Pons (tissue), 1 donor: ENCODE results near the gene SEH1L.
"Not testable (repeated sequence)": the region's sequence is repeated elsewhere in the genome, so short reads cannot be mapped to it uniquely, and the experiment has no call there.

Experiments used
- DNase-seq: peaks from one replicate; pipeline ENCODE4 v3.0.0-alpha.2; 2016; ENCODE audit warnings: low spot score

The SEH1L gene

GRCh38 chr18:12995952-12996477 lies 48.2 kb downstream of the SEH1L start:
- DNase-seq = no peak

DNA sequence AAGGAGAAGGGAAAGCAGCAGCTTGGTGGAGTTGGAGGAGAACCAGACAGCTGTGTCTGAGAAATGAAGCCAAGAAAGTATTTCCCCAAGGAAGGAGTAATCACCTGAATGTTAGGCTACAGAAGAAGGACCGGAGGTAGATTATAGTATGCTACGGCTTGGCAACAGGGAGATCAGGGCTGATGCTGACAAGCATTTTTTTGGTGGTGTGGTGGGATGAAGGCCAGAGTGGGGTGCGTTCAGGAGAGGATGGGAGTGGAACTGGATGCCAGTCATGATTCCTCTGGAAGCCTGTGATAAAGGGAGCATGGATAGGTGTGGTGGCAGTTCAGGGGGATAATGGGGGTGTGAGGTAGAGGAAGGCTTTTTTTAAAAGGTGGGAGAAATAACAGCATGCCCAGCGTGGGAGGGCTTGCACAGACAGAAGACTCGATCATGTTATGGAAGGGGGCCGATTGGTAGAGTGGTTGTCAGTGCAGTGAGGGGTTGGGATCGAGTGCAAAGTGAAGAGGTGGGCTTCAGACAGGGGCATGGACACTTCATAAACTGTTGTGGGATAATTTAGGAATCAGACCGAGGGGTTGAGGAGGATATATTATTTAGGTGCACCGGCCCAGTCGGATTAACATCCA lies 49.0 kb downstream of the SEH1L start:
- DNase-seq = no peak

DNA sequence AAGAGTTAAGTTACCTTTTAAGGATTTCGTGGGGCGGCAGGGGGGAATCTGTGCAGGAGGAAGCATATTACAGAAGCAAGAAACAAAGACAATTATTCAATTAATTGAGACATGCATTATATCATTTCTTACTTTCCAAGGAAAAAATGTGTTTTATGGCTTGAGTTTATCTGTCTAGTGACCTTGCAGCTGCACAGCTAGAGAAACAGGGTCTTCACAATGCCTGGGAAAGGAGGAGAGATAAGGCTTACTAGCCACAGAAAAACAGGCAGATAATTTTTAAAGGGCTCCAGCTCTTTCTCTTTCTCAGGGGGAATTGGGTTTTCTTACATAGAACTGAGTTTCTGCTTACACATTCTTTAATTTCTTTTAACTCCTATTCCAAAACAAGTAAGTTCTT lies 49.5 kb downstream of the SEH1L start:
- not testable (repeated sequence) for DNase-seq

DNA sequence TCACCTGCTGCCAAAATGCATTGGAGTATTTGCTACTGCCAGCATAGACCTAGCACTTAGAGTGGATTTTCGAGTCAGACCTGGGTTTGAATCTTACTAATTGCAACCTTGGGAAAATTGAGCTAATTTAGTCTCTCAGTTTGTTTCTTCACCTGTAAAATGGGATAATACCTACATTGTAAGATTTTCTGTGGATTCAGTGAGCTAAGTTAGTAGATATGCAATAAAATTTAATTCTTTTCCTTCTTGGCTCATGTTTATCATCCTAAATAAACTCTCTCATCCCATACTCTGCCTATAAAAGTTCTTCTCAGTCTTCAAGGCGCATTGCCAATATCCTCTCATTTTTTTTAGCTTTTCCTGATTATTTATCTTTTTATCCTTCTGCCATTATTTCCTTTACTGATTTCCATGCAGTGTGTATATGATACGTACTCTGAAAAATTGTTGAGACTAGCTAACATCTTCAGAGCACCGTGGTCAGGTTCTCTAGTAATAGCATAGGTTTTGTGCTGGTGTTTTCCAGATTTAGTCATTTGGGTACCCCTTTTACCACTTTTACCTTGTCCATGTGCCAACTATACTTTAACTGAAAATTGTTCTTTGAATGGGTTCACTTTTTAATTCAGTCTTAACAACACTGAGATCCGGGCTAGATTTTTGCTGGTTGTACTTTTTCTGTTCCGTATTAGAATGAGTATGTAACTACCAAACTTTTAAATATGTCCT lies 50.7 kb downstream of the SEH1L start:
- DNase-seq = no peak

DNA sequence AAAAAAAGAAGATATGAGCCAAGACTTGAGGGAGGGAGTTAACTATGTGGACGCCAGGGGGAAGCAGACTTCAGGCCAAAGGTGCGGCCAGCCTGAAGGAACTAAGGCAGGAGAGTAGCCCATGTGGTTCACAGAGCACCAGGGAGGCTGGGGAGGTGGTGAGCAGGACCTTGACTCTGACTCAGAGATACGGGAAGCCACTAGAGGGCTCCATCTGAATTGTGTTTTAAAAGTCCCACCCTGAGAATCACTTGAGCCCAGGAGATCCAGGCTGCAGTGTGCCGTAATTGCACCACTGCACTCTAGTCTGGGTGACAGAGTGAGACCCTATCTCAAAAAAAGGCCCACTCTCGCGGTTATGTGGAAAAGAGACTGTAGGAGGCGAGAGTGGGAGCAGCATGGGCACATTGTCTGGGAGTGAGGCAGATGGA lies 55.7 kb downstream of the SEH1L start:
- no peak for DNase-seq

GRCh38 chr18:13004396-13004795 lies 56.6 kb downstream of the SEH1L start:
- DNase-seq = no peak

GRCh38 chr18:13005289-13005688 lies 57.5 kb downstream of the SEH1L start:
- no peak for DNase-seq

GRCh38 chr18:13006531-13007247 lies 58.9 kb downstream of the SEH1L start:
- no peak for DNase-seq

DNA sequence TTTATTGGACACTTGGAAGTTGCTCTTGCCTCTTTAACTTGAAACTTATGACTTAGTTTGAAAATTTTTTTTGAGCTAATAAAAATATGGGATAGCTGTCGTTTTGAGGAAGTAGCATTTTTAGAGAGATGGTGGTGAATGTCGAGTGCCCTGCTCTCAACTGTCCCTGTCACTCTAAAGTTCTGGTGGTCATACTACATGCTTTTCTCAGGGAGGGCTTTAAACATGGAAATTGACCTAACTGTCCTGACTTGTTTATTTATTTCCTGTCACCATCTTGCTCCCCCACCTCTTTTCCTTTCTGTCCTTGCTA lies 59.4 kb downstream of the SEH1L start:
- DNase-seq = no peak

- no peak for DNase-seq
Measured at GRCh38 chr18:13011719-13012118, 63.9 kb downstream of the SEH1L start.

DNA sequence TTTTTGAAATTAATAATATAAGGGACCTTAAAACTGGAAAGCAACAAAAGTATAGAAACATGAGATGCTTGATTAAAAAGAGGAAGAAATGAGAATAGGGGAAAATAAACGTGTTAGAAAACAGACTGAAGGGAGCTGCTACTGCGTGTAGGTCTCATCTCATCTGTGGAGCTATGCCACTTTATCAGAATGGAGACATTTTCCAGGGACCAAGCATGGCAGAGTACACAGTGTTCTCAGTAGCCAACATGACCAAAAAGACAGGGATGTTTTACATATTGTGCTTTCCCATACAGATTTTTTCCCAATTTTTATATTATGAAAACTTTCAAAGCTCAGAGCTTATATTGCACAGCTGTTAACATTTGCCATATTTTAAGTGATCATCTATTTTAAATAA lies 66.4 kb downstream of the SEH1L start:
- DNase-seq = no peak

- no peak for DNase-seq
Measured at GRCh38 chr18:13014818-13015217, 67.0 kb downstream of the SEH1L start.

- no peak for DNase-seq
Measured at GRCh38 chr18:13017247-13017875, 69.5 kb downstream of the SEH1L start.

DNA sequence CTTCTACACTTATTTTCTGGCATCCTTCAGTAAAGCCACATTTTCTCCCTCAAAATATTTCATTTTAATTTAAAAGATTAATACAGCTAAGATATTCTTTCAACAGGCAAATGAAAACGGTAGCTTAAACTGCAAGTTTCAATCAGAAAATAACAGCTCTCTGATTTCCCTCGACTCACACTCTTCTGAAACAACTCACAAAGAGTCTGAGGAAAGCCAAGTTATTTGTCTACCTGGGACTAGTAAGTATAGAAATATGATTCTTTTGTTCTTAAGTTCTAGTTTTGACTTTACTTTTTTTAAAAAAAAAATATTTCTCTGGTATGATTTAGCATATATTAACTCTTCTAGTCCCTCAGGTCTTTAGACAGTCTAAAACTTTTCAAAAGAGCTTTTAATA lies 70.6 kb downstream of the SEH1L start:
- no peak for DNase-seq

DNA sequence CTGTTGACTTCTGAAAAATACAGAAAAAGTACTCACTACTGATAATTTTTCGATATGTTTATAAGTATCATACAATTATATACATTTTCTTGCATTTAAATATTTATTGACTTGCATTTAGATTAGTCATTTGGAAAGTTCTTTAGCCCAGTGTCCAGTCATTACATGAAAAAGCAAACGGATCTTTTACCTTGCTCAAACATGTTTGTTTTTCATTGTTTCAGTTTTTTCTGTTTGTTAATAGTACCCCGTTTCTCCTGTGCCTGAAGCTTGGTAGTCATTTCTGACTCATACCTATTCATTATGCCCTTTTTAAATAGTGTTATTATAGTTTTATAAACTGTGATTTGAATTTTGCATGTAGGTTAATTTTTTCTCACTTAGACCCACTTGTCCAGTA lies 71.5 kb downstream of the SEH1L start:
- DNase-seq = no peak

DNA sequence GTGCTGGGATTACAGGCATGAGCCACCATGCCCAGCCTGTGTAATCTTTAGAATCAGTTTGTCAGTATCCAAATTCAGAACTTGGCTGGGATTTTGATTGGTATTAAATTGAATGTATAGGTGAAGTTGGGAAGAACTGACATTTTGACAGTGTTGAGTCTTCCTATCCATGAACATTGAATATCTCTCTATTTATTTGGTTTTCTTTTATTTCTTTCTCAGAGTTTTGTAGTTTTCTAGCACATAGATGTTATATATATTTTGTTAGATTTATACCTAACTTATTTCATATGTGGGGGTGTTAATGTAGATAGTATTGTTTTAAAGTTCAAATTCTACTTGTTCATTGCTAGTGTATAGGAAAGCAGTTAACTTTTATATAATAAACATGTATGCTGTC lies 74.8 kb downstream of the SEH1L start:
- no peak for DNase-seq

DNA sequence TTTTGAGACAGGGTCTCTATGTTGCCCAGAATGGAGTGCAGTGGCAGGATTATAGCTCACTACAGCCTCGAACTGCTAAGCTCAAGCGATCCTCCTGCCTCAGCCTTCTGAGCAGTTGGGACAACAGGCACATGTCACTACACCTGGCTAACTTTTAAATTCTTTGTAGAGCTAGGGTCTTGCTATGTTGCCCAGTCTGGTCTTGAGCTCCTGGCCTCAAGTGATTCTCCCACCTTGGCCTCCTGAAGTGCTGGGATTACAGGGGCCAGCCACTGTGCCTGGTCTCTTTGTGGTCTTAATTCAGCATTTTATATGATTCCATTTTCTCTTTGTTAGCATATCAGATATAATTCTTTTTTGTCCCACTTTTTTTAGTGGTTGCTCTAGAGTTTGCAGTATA lies 77.4 kb downstream of the SEH1L start:
- DNase-seq = no peak

- DNase-seq = no peak
Measured at GRCh38 chr18:13026583-13027270, 78.9 kb downstream of the SEH1L start.

- no peak for DNase-seq
Measured at GRCh38 chr18:13028869-13029268, 81.1 kb downstream of the SEH1L start.

GRCh38 chr18:13032173-13032572 lies 84.4 kb downstream of the SEH1L start:
- DNase-seq = no peak

GRCh38 chr18:13035249-13035914 lies 87.6 kb downstream of the SEH1L start:
- no peak for DNase-seq
